Neural cell (in vitro differentiated cells): ENCODE data around the gene ADRB1. TPM values are rescaled to one million over a fixed set of nuclear protein-coding genes. Genes with fewer than 3 reads are reported as not detected.

ENCODE experiments used
- H2AFZ ChIP-seq: fragments of 200-600, 300-800 bp; sonication (generic), shearing (Covaris generic); 2 replicates; pipeline ENCODE4 v1.6.0; 2014; ENCODE audit warnings: low read depth, mild to moderate bottlenecking, antibody characterized with exemption, low read length, moderate library complexity
- H3F3A ChIP-seq: fragments of 200-600 bp; shearing (Covaris generic); 2 replicates; pipeline ENCODE4 v1.6.1; 2016; ENCODE audit warnings: mild to moderate bottlenecking, moderate library complexity, mixed read lengths, antibody characterized with exemption, low read length; ENCODE audit not compliant: insufficient read depth, poor library complexity, severe bottlenecking
- H3K27ac ChIP-seq: fragments of 200-600, 300-800 bp; sonication (generic), shearing (Covaris generic); 2 replicates; pipeline ENCODE4 v1.5.1; 2014; ENCODE audit warnings: mild to moderate bottlenecking, low read length, moderate library complexity
- H3K27me3 ChIP-seq: fragments of 300-800, 200-600 bp; sonication (generic), shearing (Covaris generic); 2 replicates; pipeline ENCODE4 v1.6.0; 2014; ENCODE audit warnings: mild to moderate bottlenecking, low read depth, low read length, moderate library complexity; ENCODE audit not compliant: insufficient read depth
- H3K36me3 ChIP-seq: fragments of 300-800, 200-600 bp; sonication (generic), shearing (Covaris generic); 2 replicates; pipeline ENCODE4 v1.5.1; 2014; ENCODE audit warnings: mild to moderate bottlenecking, antibody characterized with exemption, low read length, moderate library complexity; ENCODE audit not compliant: insufficient read depth
- H3K4me2 ChIP-seq: fragments of 300-800, 200-600 bp; sonication (generic), shearing (Covaris generic); 2 replicates; pipeline ENCODE4 v1.6.0; 2014; ENCODE audit warnings: mild to moderate bottlenecking, low read length
- H3K4me3 ChIP-seq: fragments of 300-800, 200-600 bp; sonication (generic), shearing (Covaris generic); 2 replicates; pipeline ENCODE4 v1.5.1; 2014; ENCODE audit warnings: mild to moderate bottlenecking, low read length, moderate library complexity
- H3K79me2 ChIP-seq: fragments of 200-600 bp; shearing (Covaris generic); replicated peaks from 2 replicates; pipeline ENCODE4 v1.6.0; 2014; ENCODE audit warnings: mild to moderate bottlenecking, low read length, moderate library complexity; ENCODE audit not compliant: insufficient read depth
- H3K9ac ChIP-seq: fragments of 300-800, 200-600 bp; sonication (generic), shearing (Covaris generic); 2 replicates; pipeline ENCODE4 v1.6.1; 2016; ENCODE audit warnings: mild to moderate bottlenecking, low read length, mixed read lengths
- H3K9me2 ChIP-seq: fragments of 200-600 bp; shearing (Covaris generic); 2 replicates; pipeline ENCODE4 v1.6.1; 2016; ENCODE audit warnings: mild to moderate bottlenecking, low read length, mixed read lengths; ENCODE audit not compliant: insufficient read depth
- H3K9me3 ChIP-seq: fragments of 200-600, 300-800 bp; sonication (generic), shearing (Covaris generic); 2 replicates; pipeline ENCODE4 v1.6.1; 2016; ENCODE audit warnings: mild to moderate bottlenecking, mixed run types, low read length, moderate library complexity, mixed read lengths
- H4K20me1 ChIP-seq: fragments of 200-600 bp; shearing (Covaris generic); 2 replicates; pipeline ENCODE4 v1.6.1; 2016; ENCODE audit warnings: mild to moderate bottlenecking, mixed run types; ENCODE audit not compliant: insufficient read depth
- CTCF ChIP-seq: fragments of 450-650 bp; IDR thresholded peaks from 2 replicates; pipeline ENCODE4 v1.5.1; 2014; ENCODE audit warnings: antibody characterized with exemption, mild to moderate bottlenecking, moderate library complexity; ENCODE audit not compliant: poor library complexity, severe bottlenecking
- EP300 ChIP-seq: fragments of 450-650 bp; conservative IDR thresholded peaks from 2 replicates; pipeline ENCODE4 v1.6.1; 2014; ENCODE audit warnings: antibody characterized with exemption, mild to moderate bottlenecking, moderate library complexity; ENCODE audit not compliant: poor library complexity, severe bottlenecking
- EZH2 ChIP-seq: fragments of 200-600, 300-800 bp; shearing (Covaris generic), sonication (generic); IDR thresholded peaks from 2 replicates; pipeline ENCODE4 v1.6.1; 2014; ENCODE audit warnings: antibody characterized with exemption, low read length, borderline replicate concordance, mild to moderate bottlenecking; ENCODE audit not compliant: insufficient read depth, poor library complexity, severe bottlenecking
- MXI1 ChIP-seq: fragments of 450-650 bp; conservative IDR thresholded peaks from 2 replicates; pipeline ENCODE4 v1.6.1; 2014; ENCODE audit warnings: antibody characterized with exemption, mild to moderate bottlenecking; ENCODE audit not compliant: poor library complexity, severe bottlenecking
- POLR2AphosphoS5 ChIP-seq: IDR thresholded peaks from 2 replicates; pipeline ENCODE4 v1.6.1; 2012
- RAD21 ChIP-seq: fragments of 450-650 bp; conservative IDR thresholded peaks from 2 replicates; pipeline ENCODE4 v1.6.1; 2014; ENCODE audit warnings: antibody characterized with exemption, mild to moderate bottlenecking, moderate library complexity
- REST ChIP-seq: IDR thresholded peaks from 2 replicates; pipeline ENCODE4 v1.6.1; 2012; ENCODE audit warnings: borderline replicate concordance
- SMC3 ChIP-seq: fragments of 450-650 bp; conservative IDR thresholded peaks from 2 replicates; pipeline ENCODE4 v1.6.1; 2014; ENCODE audit warnings: antibody characterized with exemption, mild to moderate bottlenecking, moderate library complexity; ENCODE audit not compliant: poor library complexity
- TAF1 ChIP-seq: IDR thresholded peaks from 2 replicates; pipeline ENCODE4 v1.6.1; 2012; ENCODE audit warnings: low read depth
- polyA plus RNA-seq: library from polyadenylated mRNA; depleted of rRNA; stranded (reverse); fragments of >200 nt; gene quantifications from 2 replicates; pipeline ENCODE4 v1.2.3, GENCODE V29; 2014

ADRB1 gene
- polyA plus RNA-seq, 1 donor from 2014 or later = not detected

- Histone ChIP-seq H3F3A (no peaks in the 10 kb centered on the region), H3K27ac (no peak overlapping the region), H3K79me2 (no peaks in the 10 kb centered on the region), H3K4me3 (no peak overlapping the region), H3K36me3 (no peaks in the 10 kb centered on the region), H3K27me3 (no peaks in the 10 kb centered on the region), H2AFZ (no peak overlapping the region), H3K4me2 (no peak overlapping the region), H4K20me1 (no peaks in the 10 kb centered on the region), H3K9ac (no peak overlapping the region), H3K9me3 (no peaks in the 10 kb centered on the region), H3K9me2 (no peaks in the 10 kb centered on the region)
- TF ChIP-seq REST (no peak), MXI1 (no peak), TAF1 (no peak)
Observed at GRCh38 chr10:113997428-113997827, 46.2 kb upstream of the ADRB1 start.

- no peak overlapping the region for H3K27ac ChIP-seq
Observed at GRCh38 chr10:113999531-113999930, 44.1 kb upstream of the ADRB1 start.

More at GRCh38 chr10:113999531-113999930, 44.1 kb upstream of the ADRB1 start:
- Histone ChIP-seq H2AFZ (no peak overlapping the region), H3K79me2 (no peaks in the 10 kb centered on the region), H3K36me3 (no peaks in the 10 kb centered on the region), H3K4me3 (no peak overlapping the region), H3K4me2 (no peak overlapping the region), H3K9ac (no peak overlapping the region), H3F3A (no peaks in the 10 kb centered on the region), H3K9me3 (no peaks in the 10 kb centered on the region), H3K27me3 (no peaks in the 10 kb centered on the region), H3K9me2 (no peaks in the 10 kb centered on the region), H4K20me1 (no peaks in the 10 kb centered on the region)
- TF ChIP-seq REST (no peak), MXI1 (no peak), RAD21 (no peak), CTCF (no peak), EZH2 (no peak), SMC3 (no peak), POLR2AphosphoS5 (no peak), TAF1 (no peak), EP300 (no peak)
